Parietal lobe (tissue), 2 donors: ENCODE measurements around the gene ASB1. TPM values are rescaled to one million over a fixed set of nuclear protein-coding genes. Genes with fewer than 3 reads are reported as not detected.

Experiments used
- small RNA-seq: library from RNA; depleted of rRNA; stranded (forward); fragments of <200 nt; gene quantifications from one replicate; pipeline ENCODE3, GENCODE V24; 2014; ENCODE audit warnings: low replicate concordance
- total RNA-seq: library from RNA; depleted of rRNA; stranded (reverse); fragments of >200 nt; gene quantifications from one replicate; pipeline ENCODE4 v1.2.3, GENCODE V29; 2014

The ASB1 gene
- 24.1 TPM for total RNA-seq

GRCh38 chr2:238426568-238427434 is at the start of gene ASB1:
Gene ASB1, plus strand, starts transcription at chr2:238426927. Its CDS starts 144 bp downstream, at chr2:238427071.

Small RNAs within 50 kb of the gene (small RNA-seq; reads per million reads assigned to genes)
- not detected for gene RNU6-234P

Other genes starting within 250 kb of the ASB1 start
- gene ILKAP, start 223.2 kb upstream of the ASB1 start, total RNA-seq, result 68.9 TPM
- gene HES6, start 186.9 kb upstream of the ASB1 start, total RNA-seq, result 94.5 TPM
- 10.0 TPM for gene PER2, start 138.3 kb upstream of the ASB1 start, total RNA-seq
- gene TRAF3IP1, start 106.4 kb upstream of the ASB1 start, total RNA-seq, result 17.2 TPM